B cell (primary cell): ENCODE data around the gene BCS1L. TPM values are rescaled to one million over a fixed set of nuclear protein-coding genes. Genes with fewer than 3 reads are reported as not detected.

Experiments
- ATAC-seq: fragments of 200-7000 bp; cut with Tn5 transposase; one replicate; pipeline ENCODE4 v1.10.0; 2021; ENCODE audit warnings: low read depth, mild to moderate bottlenecking, moderate number of reproducible peaks, moderate library complexity
- CTCF ChIA-PET: fragments of 350-600 bp; sonication (Branson Sonifier 250); formaldehyde crosslinking; loops from one replicate; lab custom pipeline; 2021; ENCODE audit warnings: antibody characterized with exemption, inconsistent platforms; lab: Charles Lee
- POLR2A ChIA-PET: fragments of 350-600 bp; sonication (Branson Sonifier 250); formaldehyde crosslinking; loops from one replicate; lab custom pipeline; 2021; ENCODE audit warnings: antibody characterized with exemption; lab: Charles Lee
- DNase-seq: peaks from one replicate; pipeline ENCODE4 v3.0.0; 2013
- H2AFZ ChIP-seq: 2 replicates; pipeline ENCODE4 v1.6.1; 2012; ENCODE audit warnings: mild to moderate bottlenecking, low read depth, low read length; ENCODE audit not compliant: insufficient read depth, poor library complexity, severe bottlenecking
- H3K27ac ChIP-seq, 2 donors: 1 replicate in 1 of 2; 2 replicates in 1 of 2; pipeline ENCODE4 v1.5.1; 2012 to 2013; ENCODE audit warnings: low read length in 2 of 2, mild to moderate bottlenecking in 2 of 2, moderate library complexity in 1 of 2
- H3K27me3 ChIP-seq, 4 experiments: fragments of 200-600 bp in 1 of 4; sonication (generic) in 1 of 4; replicated peaks in 1 of 4; 1 replicate in 2 of 4; 2 replicates in 2 of 4; pipeline versions ENCODE4 v1.6.1 to v1.7.0; 2013 to 2016; ENCODE audit warnings: low read length in 3 of 4, mild to moderate bottlenecking in 2 of 4, mixed read lengths in 1 of 4, moderate library complexity in 1 of 4; ENCODE audit not compliant: insufficient read depth in 4 of 4, control insufficient read depth in 3 of 4; ENCODE audit errors: control extremely low read depth in 1 of 4
- H3K36me3 ChIP-seq, 2 experiments: replicated peaks in 1 of 2; 1 replicate in 1 of 2; 2 replicates in 1 of 2; pipeline versions ENCODE4 v1.6.1 to v1.7.1; 2013; ENCODE audit warnings: low read length in 1 of 2; ENCODE audit not compliant: insufficient read depth in 2 of 2, control insufficient read depth in 1 of 2; ENCODE audit errors: control extremely low read depth in 1 of 2, extremely low read depth in 1 of 2
- H3K4me1 ChIP-seq, 2 donors: fragments of 200-600 bp in 1 of 2; sonication (generic) in 1 of 2; 1 replicate in 1 of 2; 2 replicates in 1 of 2; pipeline versions ENCODE4 v1.5.1 to v1.6.1; 2013 to 2017; ENCODE audit warnings: low read length in 2 of 2; ENCODE audit not compliant: control insufficient read depth in 2 of 2, insufficient read depth in 2 of 2
- H3K4me2 ChIP-seq: replicated peaks from 2 replicates; pipeline ENCODE3; 2012; ENCODE audit warnings: mild to moderate bottlenecking, low read depth, low read length; ENCODE audit not compliant: poor library complexity, severe bottlenecking
- H3K4me3 ChIP-seq, 5 experiments: fragments of 200-600 bp in 1 of 5; sonication (generic) in 1 of 5; 1 replicate in 3 of 5; 2 replicates in 2 of 5; pipeline versions ENCODE4 v1.5.1 to v1.7.0; 2011 to 2016; ENCODE audit warnings: low read length in 4 of 5, mild to moderate bottlenecking in 4 of 5, low read depth in 2 of 5, control low read depth in 1 of 5, moderate library complexity in 1 of 5; ENCODE audit not compliant: insufficient read depth in 1 of 5; ENCODE audit errors: control extremely low read depth in 1 of 5, extremely low read depth in 1 of 5
- H3K79me2 ChIP-seq: fragments of 200-600 bp; sonication (generic); one replicate; pipeline ENCODE4 v1.6.0; 2016; ENCODE audit warnings: low read length; ENCODE audit not compliant: control insufficient read depth, insufficient read depth
- H3K9ac ChIP-seq: fragments of 200-600 bp; sonication (generic); 2 replicates; pipeline ENCODE4 v1.6.1; 2017; ENCODE audit warnings: mild to moderate bottlenecking, low read length, moderate library complexity
- H3K9me3 ChIP-seq, 3 donors: one replicate each; pipeline versions ENCODE4 v1.6.1 to v1.7.1; 2013; ENCODE audit warnings: low read length in 2 of 3; ENCODE audit not compliant: control insufficient read depth in 2 of 3, insufficient read depth in 1 of 3; ENCODE audit errors: control extremely low read depth in 1 of 3
- H4K20me1 ChIP-seq: 2 replicates; pipeline ENCODE4 v1.6.0; 2012; ENCODE audit warnings: mild to moderate bottlenecking, low read length; ENCODE audit not compliant: insufficient read depth, control insufficient read depth, poor library complexity, severe bottlenecking
- H3K27ac Mint-ChIP-seq: one replicate; pipeline ENCODE4 v1.8.0; 2021; ENCODE audit warnings: mixed read lengths
- H3K27me3 Mint-ChIP-seq: one replicate; pipeline ENCODE4 v1.8.0; 2021; ENCODE audit warnings: mixed read lengths
- H3K4me1 Mint-ChIP-seq: one replicate; pipeline ENCODE4 v1.8.0; 2021; ENCODE audit warnings: mixed read lengths
- H3K4me3 Mint-ChIP-seq: one replicate; pipeline ENCODE4 v1.8.0; 2021; ENCODE audit warnings: mixed read lengths
- H3K9me3 Mint-ChIP-seq: one replicate; pipeline ENCODE4 v1.8.0; 2022; ENCODE audit warnings: mixed read lengths; ENCODE audit not compliant: insufficient read depth
- CTCF ChIP-seq: fragments of 200-600 bp; IDR thresholded peaks from one replicate; pipeline ENCODE4 v1.8.0; 2022; ENCODE audit warnings: antibody characterized with exemption, mild to moderate bottlenecking
- EZH2 ChIP-seq: IDR thresholded peaks from 2 replicates; pipeline ENCODE4 v1.6.1; 2012; ENCODE audit warnings: borderline replicate concordance, low read depth, mild to moderate bottlenecking, moderate library complexity, low read length; ENCODE audit not compliant: insufficient read depth, poor library complexity, severe bottlenecking
- WGBS: methylation state at CpG from one replicate; pipeline ENCODE4 v1.1.5; 2013; ENCODE audit warnings: missing lambda C conversion rate; ENCODE audit not compliant: insufficient coverage; 5-methylcytosine and 5-hydroxymethylcytosine counted together
- intact Hi-C: fragments of 100-400 bp; cut with micrococcal nuclease; formaldehyde crosslinking; loops from one replicate; pipeline ENCODE4 v1.10.0; 2022
- polyA plus RNA-seq: library from polyadenylated mRNA; depleted of rRNA; stranded (reverse); fragments of >200 nt; gene quantifications from 2 replicates; pipeline ENCODE4 v1.2.3, GENCODE V29; 2012
- total RNA-seq, 2 donors: library from RNA; stranded (reverse); fragments of 120-200 nt in 1 of 2; gene quantifications; 1 replicate in 1 of 2; 2 replicates in 1 of 2; pipeline versions ENCODE4 v1.2.3 to v1.2.4, GENCODE V29; 2013 to 2022

The BCS1L gene
- total and polyA plus RNA-seq, 2 donors (not counting 1 experiment from before 2014, with no cell fraction given) = 56.1 to 104 TPM

DNA sequence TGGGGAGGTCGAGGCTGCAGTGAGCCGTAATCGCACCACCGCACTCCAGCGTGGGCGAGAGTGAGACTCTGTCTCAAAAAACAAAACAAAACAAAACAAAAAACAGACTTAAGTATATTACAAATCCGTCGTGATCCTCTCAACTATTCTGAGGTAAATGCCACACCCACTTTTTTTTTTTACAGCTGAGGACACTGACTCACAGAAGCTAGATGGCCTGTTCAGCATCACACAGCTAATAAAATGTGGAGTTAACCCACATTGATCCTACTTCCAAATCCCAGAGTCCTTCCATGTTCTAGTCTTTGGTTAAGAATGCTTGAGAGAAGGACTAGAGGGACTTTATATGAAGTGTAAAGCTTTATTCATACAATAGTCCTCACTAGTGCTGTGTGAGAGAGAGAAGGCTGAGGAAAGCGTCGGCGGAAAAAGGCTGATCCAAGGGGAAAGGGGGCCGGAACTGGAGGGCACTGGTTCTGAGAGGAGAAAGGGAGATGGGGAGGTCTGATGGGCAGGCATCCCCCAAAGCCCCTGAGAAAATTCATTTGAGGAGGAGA is 11.7 kb downstream of the BCS1L start:
- peaks cover 14 to 15% of the 10 kb centered on the region in 2 donors for H3K4me1 ChIP-seq
- Mint-ChIP-seq H3K4me1 (peaks cover 20% of the 10 kb centered on the region), H3K27me3 (no peaks in the 10 kb centered on the region), H3K9me3 (no peaks in the 10 kb centered on the region), H3K27ac (peak overlapping the region; percentile 91), H3K4me3 (peak overlapping the region; percentile 97)
- peaks cover 1 to 22% of the 10 kb centered on the region in 2 experiments for H3K36me3 ChIP-seq
- DNase-seq = no peak
- no peaks in the 10 kb centered on the region for H4K20me1 ChIP-seq
- TF ChIP-seq CTCF = no peak
- TF ChIP-seq EZH2 = no peak
- ChIA-PET POLR2A (interaction anchor here (0.9 to 2.3 kb wide), 4 partner anchors 12 to 275 kb away, joined by 3 to 19 read pairs (median 4); partner anchors contain the start of genes BCS1L and ZNF142), CTCF (interaction anchor here (1.3 to 2.8 kb wide), 4 partner anchors 12 to 176 kb away, joined by 4 to 28 read pairs (median 9); partner anchors contain the start of genes BCS1L, TTLL4 and ZNF142)
- peak overlapping the region; percentile 66 to 96 (median 84) for H3K4me3 ChIP-seq
- WGBS = 50% methylated on average over 10 of the region's 12 CpGs
- peak overlapping the region; percentile 8 to 84 for H3K27ac ChIP-seq
- H3K9ac ChIP-seq = peak overlapping the region; percentile 86
- no peaks in the 10 kb centered on the region for H3K9me3 ChIP-seq
- intact Hi-C loops = loop anchor here (5.0 kb wide), 3 partner anchors 104 to 926 kb away; partner anchors contain the start of genes ARPC2, CNOT9, STK11IP and USP37
- peaks cover 29% of the 10 kb centered on the region for H3K79me2 ChIP-seq
- peak overlapping the region; percentile 85 for H3K4me2 ChIP-seq
- ATAC-seq = no peak
- no peaks in the 10 kb centered on the region for H3K27me3 ChIP-seq
- H2AFZ ChIP-seq = peak overlapping the region; percentile 99
